ENCODE data around the gene SRXN1. TPM values are rescaled to one million over a fixed set of nuclear protein-coding genes. Genes with fewer than 3 reads are reported as not detected.

The SRXN1 gene
- total and polyA plus RNA-seq, 2 donors (not counting 1 experiment from before 2014, with no cell fraction given), result 50.5 to 91.2 TPM

DNA sequence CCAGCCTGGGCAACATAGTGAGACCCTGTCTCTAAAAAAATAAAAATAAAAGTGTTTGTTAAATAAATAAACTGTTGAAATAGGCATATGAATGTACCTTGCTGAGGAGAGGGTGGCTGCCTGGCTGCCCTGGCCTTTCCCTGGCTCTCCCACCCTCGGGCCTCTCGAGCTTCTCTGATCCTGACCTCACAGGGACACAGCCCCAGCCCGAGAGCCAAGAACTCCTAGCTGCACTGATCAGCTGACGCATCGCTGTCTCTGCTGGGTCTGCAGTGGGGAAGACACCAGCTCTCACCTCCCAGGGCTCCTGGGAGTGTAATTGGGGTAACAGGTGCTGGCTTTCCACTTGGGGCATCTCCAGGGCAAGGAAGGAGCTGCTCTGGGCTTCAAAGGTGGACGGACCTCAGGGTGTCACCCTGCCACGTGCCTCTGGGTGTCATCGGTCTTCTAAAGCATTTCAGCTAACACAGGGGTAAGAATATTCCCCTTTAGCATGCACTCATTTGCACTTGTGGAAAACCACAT is 49.8 kb downstream of the SRXN1 start:
- Histone ChIP-seq H3K4me2 (ENCODE audit: extremely low read depth, insufficient read depth, low read length) (no peak overlapping the region), H4K20me1 (ENCODE audit: control insufficient read depth, extremely low read depth, insufficient read depth, low read length) (no peaks in the 10 kb centered on the region), H3K9me3 (ENCODE audit: control insufficient read depth, insufficient read depth, low read depth, low read length) (no peaks in the 10 kb centered on the region), H2AFZ (ENCODE audit: low read length) (no peak overlapping the region), H3K27me3 (ENCODE audit: control insufficient read depth, insufficient read depth, low read length) (peaks cover 8% of the 10 kb centered on the region), H3K9ac (ENCODE audit: insufficient read depth, low read length) (no peak overlapping the region), H3K4me3 (replicated peaks in 1 of 4; ENCODE audit: control extremely low read depth in 1 of 4, insufficient read depth in 1 of 4, low read depth in 3 of 4, low read length in 4 of 4) (no peak overlapping the region), H3K36me3 (ENCODE audit: control insufficient read depth, insufficient read depth, low read length) (no peaks in the 10 kb centered on the region), H3K27ac (ENCODE audit: insufficient read depth, low read length) (no peak overlapping the region), H3K4me1 (ENCODE audit: control insufficient read depth, extremely low read depth, insufficient read depth, low read length) (no peaks in the 10 kb centered on the region), H3K79me2 (ENCODE audit: control insufficient read depth, insufficient read depth, low read length) (no peaks in the 10 kb centered on the region)
- TF ChIP-seq EZH2 (IDR thresholded peaks at IDR 0.05; ENCODE audit: low read length, missing control alignments), result no peak
- TF ChIP-seq, protein P1, sequence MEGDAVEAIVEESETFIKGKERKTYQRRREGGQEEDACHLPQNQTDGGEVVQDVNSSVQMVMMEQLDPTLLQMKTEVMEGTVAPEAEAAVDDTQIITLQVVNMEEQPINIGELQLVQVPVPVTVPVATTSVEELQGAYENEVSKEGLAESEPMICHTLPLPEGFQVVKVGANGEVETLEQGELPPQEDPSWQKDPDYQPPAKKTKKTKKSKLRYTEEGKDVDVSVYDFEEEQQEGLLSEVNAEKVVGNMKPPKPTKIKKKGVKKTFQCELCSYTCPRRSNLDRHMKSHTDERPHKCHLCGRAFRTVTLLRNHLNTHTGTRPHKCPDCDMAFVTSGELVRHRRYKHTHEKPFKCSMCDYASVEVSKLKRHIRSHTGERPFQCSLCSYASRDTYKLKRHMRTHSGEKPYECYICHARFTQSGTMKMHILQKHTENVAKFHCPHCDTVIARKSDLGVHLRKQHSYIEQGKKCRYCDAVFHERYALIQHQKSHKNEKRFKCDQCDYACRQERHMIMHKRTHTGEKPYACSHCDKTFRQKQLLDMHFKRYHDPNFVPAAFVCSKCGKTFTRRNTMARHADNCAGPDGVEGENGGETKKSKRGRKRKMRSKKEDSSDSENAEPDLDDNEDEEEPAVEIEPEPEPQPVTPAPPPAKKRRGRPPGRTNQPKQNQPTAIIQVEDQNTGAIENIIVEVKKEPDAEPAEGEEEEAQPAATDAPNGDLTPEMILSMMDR (conservative IDR thresholded peaks at IDR 0.05 in 1 of 2, IDR thresholded peaks at IDR 0.05 in 1 of 2; ENCODE audit: low read depth in 1 of 2, low read length in 2 of 2), result no peak
- DNase-seq (ENCODE audit: low read depth in 2 of 2), result no peak

DNA sequence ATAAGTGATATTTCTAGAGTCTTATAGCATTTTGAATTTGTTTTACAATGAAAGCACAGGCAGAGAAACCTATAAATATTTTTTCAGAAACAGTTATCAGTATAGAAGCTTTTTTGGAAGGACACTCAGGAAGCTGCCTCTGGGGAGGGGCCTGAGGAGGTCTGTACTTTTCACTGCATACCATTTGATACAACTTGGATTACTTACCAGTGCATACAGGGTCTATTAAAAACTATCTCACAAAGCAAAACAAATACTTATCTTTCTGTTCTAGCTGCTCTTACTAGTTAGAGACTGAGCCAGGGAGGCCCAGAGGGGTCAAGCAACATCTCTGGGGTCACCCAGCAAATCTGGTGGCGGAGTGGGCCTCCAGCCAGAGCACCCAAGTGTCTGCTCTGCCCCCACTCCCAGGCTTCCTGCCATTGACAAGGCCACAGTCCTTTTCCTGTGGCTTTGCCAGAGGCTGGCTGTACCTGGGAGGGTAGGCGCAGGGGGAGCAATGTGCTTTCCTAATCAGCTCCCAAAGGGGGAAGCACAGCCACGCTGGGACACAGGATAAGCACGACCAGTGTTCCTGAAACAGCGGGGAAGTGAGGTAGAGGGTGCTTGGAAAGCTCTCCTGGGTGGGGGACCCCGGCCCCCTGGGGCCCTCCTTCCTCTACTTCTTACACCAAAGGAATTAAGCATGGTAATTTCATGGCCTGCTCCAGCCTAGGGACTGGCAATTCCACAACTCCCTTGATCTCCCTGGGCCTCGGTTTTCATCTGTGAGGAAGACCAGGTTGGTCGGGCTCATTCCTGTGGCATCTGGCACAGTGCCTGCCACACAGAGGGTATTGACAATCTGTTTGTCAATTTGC is 50.7 kb downstream of the SRXN1 start:
- Histone ChIP-seq H3K9ac (ENCODE audit: insufficient read depth, low read length) (no peak overlapping the region), H3K4me1 (ENCODE audit: control insufficient read depth, extremely low read depth, insufficient read depth, low read length) (no peaks in the 10 kb centered on the region), H3K4me3 (replicated peaks in 1 of 4; ENCODE audit: control extremely low read depth in 1 of 4, insufficient read depth in 1 of 4, low read depth in 3 of 4, low read length in 4 of 4) (no peak overlapping the region), H3K27ac (ENCODE audit: insufficient read depth, low read length) (no peak overlapping the region), H3K79me2 (ENCODE audit: control insufficient read depth, insufficient read depth, low read length) (no peaks in the 10 kb centered on the region), H3K4me2 (ENCODE audit: extremely low read depth, insufficient read depth, low read length) (no peak overlapping the region), H4K20me1 (ENCODE audit: control insufficient read depth, extremely low read depth, insufficient read depth, low read length) (no peaks in the 10 kb centered on the region), H3K9me3 (ENCODE audit: control insufficient read depth, insufficient read depth, low read depth, low read length) (no peaks in the 10 kb centered on the region), H2AFZ (ENCODE audit: low read length) (no peak overlapping the region), H3K36me3 (ENCODE audit: control insufficient read depth, insufficient read depth, low read length) (no peaks in the 10 kb centered on the region), H3K27me3 (ENCODE audit: control insufficient read depth, insufficient read depth, low read length) (peaks cover 4% of the 10 kb centered on the region)
- DNase-seq (ENCODE audit: low read depth in 2 of 2), result no peak
- no peak for TF ChIP-seq EZH2 (IDR thresholded peaks at IDR 0.05; ENCODE audit: low read length, missing control alignments)
- TF ChIP-seq, protein P1 (conservative IDR thresholded peaks at IDR 0.05 in 1 of 2, IDR thresholded peaks at IDR 0.05 in 1 of 2; ENCODE audit: low read depth in 1 of 2, low read length in 2 of 2), result no peak

- no peak overlapping the region for H3K4me3 ChIP-seq (replicated peaks in 1 of 4; ENCODE audit: control extremely low read depth in 1 of 4, insufficient read depth in 1 of 4, low read depth in 3 of 4, low read length in 4 of 4)
- no peaks in the 10 kb centered on the region for H3K4me1 ChIP-seq (ENCODE audit: control insufficient read depth, extremely low read depth, insufficient read depth, low read length)
- H4K20me1 ChIP-seq (ENCODE audit: control insufficient read depth, extremely low read depth, insufficient read depth, low read length), result no peaks in the 10 kb centered on the region
- TF ChIP-seq EZH2 (IDR thresholded peaks at IDR 0.05; ENCODE audit: low read length, missing control alignments), result no peak
- TF ChIP-seq, protein P1 (conservative IDR thresholded peaks at IDR 0.05 in 1 of 2, IDR thresholded peaks at IDR 0.05 in 1 of 2; ENCODE audit: low read depth in 1 of 2, low read length in 2 of 2), result no peak
- H3K79me2 ChIP-seq (ENCODE audit: control insufficient read depth, insufficient read depth, low read length), result no peaks in the 10 kb centered on the region
- H3K4me2 ChIP-seq (ENCODE audit: extremely low read depth, insufficient read depth, low read length), result no peak overlapping the region
- H3K9me3 ChIP-seq (ENCODE audit: control insufficient read depth, insufficient read depth, low read depth, low read length), result no peaks in the 10 kb centered on the region
- no peak overlapping the region for H2AFZ ChIP-seq (ENCODE audit: low read length)
- no peak for DNase-seq (ENCODE audit: low read depth in 2 of 2)
- H3K36me3 ChIP-seq (ENCODE audit: control insufficient read depth, insufficient read depth, low read length), result no peaks in the 10 kb centered on the region
- H3K27me3 ChIP-seq (ENCODE audit: control insufficient read depth, insufficient read depth, low read length), result peaks cover 4% of the 10 kb centered on the region
- H3K9ac ChIP-seq (ENCODE audit: insufficient read depth, low read length), result no peak overlapping the region
- H3K27ac ChIP-seq (ENCODE audit: insufficient read depth, low read length), result no peak overlapping the region
Measured at GRCh38 chr20:600736-601135, 52.3 kb downstream of the SRXN1 start.
